Vagina (tissue), 2 donors: ENCODE results near the gene FMO1. TPM values are rescaled to one million over a fixed set of nuclear protein-coding genes. Genes with fewer than 3 reads are reported as not detected.

ENCODE experiments used
- DNase-seq, 2 donors: peaks; one replicate each; pipeline ENCODE4 v3.0.0-alpha.2; 2017; ENCODE audit errors: extremely low spot score in 2 of 2
- H3K27ac ChIP-seq: fragments of 200-600 bp; sonication (generic); one replicate; pipeline ENCODE4 v1.5.1; 2019
- H3K27me3 ChIP-seq: fragments of 200-600 bp; sonication (generic); one replicate; pipeline ENCODE4 v1.5.1; 2019
- H3K36me3 ChIP-seq, 2 donors: fragments of 200-600 bp; sonication (generic); one replicate each; pipeline ENCODE4 v1.5.1; 2017 to 2019
- H3K4me1 ChIP-seq: fragments of 200-600 bp; sonication (generic); one replicate; pipeline ENCODE4 v1.5.1; 2019
- H3K4me3 ChIP-seq, 2 donors: fragments of 200-600 bp; sonication (generic); 1 replicate in 1 of 2; 2 replicates in 1 of 2; pipeline ENCODE4 v1.5.1; 2016 to 2019
- H3K9me3 ChIP-seq: fragments of 200-600 bp; sonication (generic); one replicate; pipeline ENCODE4 v1.5.1; 2019
- CTCF ChIP-seq, 3 experiments: fragments of 450-650 bp in 2 of 3; fragments of 200-600 bp in 1 of 3; sonication (generic) in 1 of 3; IDR thresholded peaks; one replicate each; pipeline ENCODE4 v1.5.1; 2017 to 2019; ENCODE audit warnings: antibody characterized with exemption in 3 of 3, mild to moderate bottlenecking in 2 of 3, moderate library complexity in 2 of 3
- POLR2A ChIP-seq, 2 donors: fragments of 450-650 bp; IDR thresholded peaks; one replicate each; pipeline ENCODE4 v1.6.1; 2017; ENCODE audit warnings: antibody characterized with exemption in 2 of 2, mild to moderate bottlenecking in 2 of 2, moderate library complexity in 2 of 2
- POLR2AphosphoS5 ChIP-seq, 2 donors: sonication (generic); formaldehyde crosslinking; IDR thresholded peaks; one replicate each; pipeline ENCODE4 v1.9.0; 2017; ENCODE audit warnings: antibody characterized with exemption in 2 of 2, mild to moderate bottlenecking in 2 of 2, low read depth in 1 of 2; ENCODE audit not compliant: insufficient read depth in 1 of 2
- intact Hi-C: fragments of 100-400 bp; cut with DNase I; formaldehyde crosslinking; loops from one replicate; pipeline ENCODE4 v1.15.1; 2023
- total RNA-seq: library from RNA; depleted of rRNA; stranded (reverse); fragments of >200 nt; gene quantifications from one replicate; pipeline ENCODE4 v1.2.3, GENCODE V29; 2016

The FMO1 gene
- 6.4 TPM for total RNA-seq

- no peak for DNase-seq
- no peaks in the 10 kb centered on the region for H3K9me3 ChIP-seq
- H3K27ac ChIP-seq = no peak within 1 kb of the TSS
- no peak within 1 kb of the TSS for H3K4me3 ChIP-seq
- TF ChIP-seq CTCF (IDR thresholded peaks at IDR 0.05) = no peak
- no peak for TF ChIP-seq POLR2A (IDR thresholded peaks at IDR 0.05)
- TF ChIP-seq POLR2AphosphoS5 (IDR thresholded peaks at IDR 0.05; ENCODE audit: insufficient read depth in 1 of 2, low read depth in 1 of 2) = no peak
- intact Hi-C loops = loop anchor here (5.0 kb wide), 1 partner anchor 64 kb away; the partner anchor contains the start of gene FMO4
- H3K36me3 ChIP-seq = no peaks in the 10 kb centered on the region
- H3K4me1 ChIP-seq = peaks cover 11% of the 10 kb centered on the region
- no peaks in the 10 kb centered on the region for H3K27me3 ChIP-seq
Measured at GRCh38 chr1:171248302-171248701, at the start of gene FMO1. Gene FMO1 (plus strand): TSS chr1:171248494. CDS start chr1:171258088, 9,594 bp downstream.

GRCh38 chr1:171204296-171204695 lies 44.0 kb upstream of the FMO1 start:
- no peak overlapping the region for H3K27ac ChIP-seq
- no peaks in the 10 kb centered on the region for H3K36me3 ChIP-seq
- TF ChIP-seq POLR2A (IDR thresholded peaks at IDR 0.05) (no peak), POLR2AphosphoS5 (IDR thresholded peaks at IDR 0.05; ENCODE audit: insufficient read depth in 1 of 2, low read depth in 1 of 2) (no peak), CTCF (IDR thresholded peaks at IDR 0.05) (no peak)
- no peaks in the 10 kb centered on the region for H3K9me3 ChIP-seq
- no peaks in the 10 kb centered on the region for H3K27me3 ChIP-seq
- DNase-seq = no peak
- H3K4me1 ChIP-seq = no peaks in the 10 kb centered on the region
- no peak overlapping the region for H3K4me3 ChIP-seq
- intact Hi-C loops = no loop called here

GRCh38 chr1:171206204-171206977 lies 41.9 kb upstream of the FMO1 start:
- no peaks in the 10 kb centered on the region for H3K36me3 ChIP-seq
- TF ChIP-seq CTCF (IDR thresholded peaks at IDR 0.05) (no peak), POLR2AphosphoS5 (IDR thresholded peaks at IDR 0.05; ENCODE audit: insufficient read depth in 1 of 2, low read depth in 1 of 2) (no peak), POLR2A (IDR thresholded peaks at IDR 0.05) (no peak)
- no peak overlapping the region for H3K27ac ChIP-seq

GRCh38 chr1:171206978-171207355 lies 41.3 kb upstream of the FMO1 start:
- no peaks in the 10 kb centered on the region for H3K4me1 ChIP-seq
- H3K9me3 ChIP-seq = no peaks in the 10 kb centered on the region
- no peak overlapping the region for H3K27ac ChIP-seq
- no peak for TF ChIP-seq POLR2AphosphoS5 (IDR thresholded peaks at IDR 0.05; ENCODE audit: insufficient read depth in 1 of 2, low read depth in 1 of 2)
- no peak for TF ChIP-seq CTCF (IDR thresholded peaks at IDR 0.05)
- TF ChIP-seq POLR2A (IDR thresholded peaks at IDR 0.05) = no peak
- no peaks in the 10 kb centered on the region for H3K36me3 ChIP-seq
- no peak overlapping the region for H3K4me3 ChIP-seq
- DNase-seq = no peak
- H3K27me3 ChIP-seq = no peaks in the 10 kb centered on the region
- intact Hi-C loops = no loop called here

More at GRCh38 chr1:171206204-171206977, 41.9 kb upstream of the FMO1 start:
- Histone ChIP-seq H3K27me3 (no peaks in the 10 kb centered on the region), H3K4me3 (no peak overlapping the region), H3K9me3 (no peaks in the 10 kb centered on the region), H3K4me1 (no peaks in the 10 kb centered on the region)
- intact Hi-C loops = no loop called here
- DNase-seq = no peak

GRCh38 chr1:171207377-171207776 lies 40.9 kb upstream of the FMO1 start:
- TF ChIP-seq POLR2A (IDR thresholded peaks at IDR 0.05) (no peak), CTCF (IDR thresholded peaks at IDR 0.05) (no peak), POLR2AphosphoS5 (IDR thresholded peaks at IDR 0.05; ENCODE audit: insufficient read depth in 1 of 2, low read depth in 1 of 2) (no peak)
- no peak overlapping the region for H3K27ac ChIP-seq
- H3K4me3 ChIP-seq = no peak overlapping the region
- H3K36me3 ChIP-seq = no peaks in the 10 kb centered on the region
- DNase-seq = no peak
- no peaks in the 10 kb centered on the region for H3K9me3 ChIP-seq
- no peaks in the 10 kb centered on the region for H3K27me3 ChIP-seq
- no peaks in the 10 kb centered on the region for H3K4me1 ChIP-seq
- intact Hi-C loops = no loop called here
